Measurements from ENCODE around the gene RALGPS1.

The RALGPS1 gene

GRCh38 chr9:126880947-126881332 lies 33.6 kb upstream of the RALGPS1 start:
- CTCF ChIA-PET = no interaction called here
- Histone ChIP-seq H3K36me3 (ENCODE audit: control insufficient read depth in 2 of 2, insufficient read depth in 1 of 2, low read length in 2 of 2) (peaks cover 0 to 44% of the 10 kb centered on the region in 2 experiments; a peak in 2 of 3 replicates), H3K4me1 (ENCODE audit: control insufficient read depth, insufficient read depth, low read length) (peaks cover 4% of the 10 kb centered on the region), H3K27ac (ENCODE audit: extremely low read depth, low read depth, low read length) (no peak overlapping the region), H3K9me3 (ENCODE audit: control insufficient read depth, insufficient read depth, low read depth, low read length) (no peaks in the 10 kb centered on the region), H3K4me3 (ENCODE audit: low read depth, low read length) (no peak overlapping the region)
- POLR2A ChIA-PET = no interaction called here
- TF ChIP-seq ZNF664 (tag by site-specific recombination; IDR thresholded peaks at IDR 0.05) (no peak), ZNF560 (tag by site-specific recombination; IDR thresholded peaks at IDR 0.05; ENCODE audit: borderline replicate concordance) (no peak), ZNF747 (tag by site-specific recombination; IDR thresholded peaks at IDR 0.05) (no peak), ZNF785 (tag by site-specific recombination; IDR thresholded peaks at IDR 0.05) (no peak), ZNF701 (tag by site-specific recombination; IDR thresholded peaks at IDR 0.05) (no peak), ZNF658 (tag by site-specific recombination; IDR thresholded peaks at IDR 0.05) (no peak), ZNF621 (tag by site-specific recombination; IDR thresholded peaks at IDR 0.05) (no peak), HOXD13 (CRISPR knock-in tag; IDR thresholded peaks at IDR 0.05; ENCODE audit: borderline replicate concordance) (no peak), ZNF37A (tag by site-specific recombination; IDR thresholded peaks at IDR 0.05) (no peak), ZFP3 (tag by site-specific recombination; IDR thresholded peaks at IDR 0.05; ENCODE audit: low read depth) (no peak), MZF1 (tag by site-specific recombination; IDR thresholded peaks at IDR 0.05; ENCODE audit: borderline replicate concordance) (no peak), SP3 (tag by site-specific recombination; IDR thresholded peaks at IDR 0.05) (no peak), ZXDB (tag by site-specific recombination; IDR thresholded peaks at IDR 0.05) (no peak)
- TF ChIP-seq, protein P1, sequence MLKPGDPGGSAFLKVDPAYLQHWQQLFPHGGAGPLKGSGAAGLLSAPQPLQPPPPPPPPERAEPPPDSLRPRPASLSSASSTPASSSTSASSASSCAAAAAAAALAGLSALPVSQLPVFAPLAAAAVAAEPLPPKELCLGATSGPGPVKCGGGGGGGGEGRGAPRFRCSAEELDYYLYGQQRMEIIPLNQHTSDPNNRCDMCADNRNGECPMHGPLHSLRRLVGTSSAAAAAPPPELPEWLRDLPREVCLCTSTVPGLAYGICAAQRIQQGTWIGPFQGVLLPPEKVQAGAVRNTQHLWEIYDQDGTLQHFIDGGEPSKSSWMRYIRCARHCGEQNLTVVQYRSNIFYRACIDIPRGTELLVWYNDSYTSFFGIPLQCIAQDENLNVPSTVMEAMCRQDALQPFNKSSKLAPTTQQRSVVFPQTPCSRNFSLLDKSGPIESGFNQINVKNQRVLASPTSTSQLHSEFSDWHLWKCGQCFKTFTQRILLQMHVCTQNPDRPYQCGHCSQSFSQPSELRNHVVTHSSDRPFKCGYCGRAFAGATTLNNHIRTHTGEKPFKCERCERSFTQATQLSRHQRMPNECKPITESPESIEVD (tag by site-specific recombination; IDR thresholded peaks at IDR 0.05) = no peak
- TF ChIP-seq, protein P2, sequence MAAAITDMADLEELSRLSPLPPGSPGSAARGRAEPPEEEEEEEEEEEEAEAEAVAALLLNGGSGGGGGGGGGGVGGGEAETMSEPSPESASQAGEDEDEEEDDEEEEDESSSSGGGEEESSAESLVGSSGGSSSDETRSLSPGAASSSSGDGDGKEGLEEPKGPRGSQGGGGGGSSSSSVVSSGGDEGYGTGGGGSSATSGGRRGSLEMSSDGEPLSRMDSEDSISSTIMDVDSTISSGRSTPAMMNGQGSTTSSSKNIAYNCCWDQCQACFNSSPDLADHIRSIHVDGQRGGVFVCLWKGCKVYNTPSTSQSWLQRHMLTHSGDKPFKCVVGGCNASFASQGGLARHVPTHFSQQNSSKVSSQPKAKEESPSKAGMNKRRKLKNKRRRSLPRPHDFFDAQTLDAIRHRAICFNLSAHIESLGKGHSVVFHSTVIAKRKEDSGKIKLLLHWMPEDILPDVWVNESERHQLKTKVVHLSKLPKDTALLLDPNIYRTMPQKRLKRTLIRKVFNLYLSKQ (tag by site-specific recombination; IDR thresholded peaks at IDR 0.05; ENCODE audit: borderline replicate concordance) = no peak
- TF ChIP-seq, protein P3, sequence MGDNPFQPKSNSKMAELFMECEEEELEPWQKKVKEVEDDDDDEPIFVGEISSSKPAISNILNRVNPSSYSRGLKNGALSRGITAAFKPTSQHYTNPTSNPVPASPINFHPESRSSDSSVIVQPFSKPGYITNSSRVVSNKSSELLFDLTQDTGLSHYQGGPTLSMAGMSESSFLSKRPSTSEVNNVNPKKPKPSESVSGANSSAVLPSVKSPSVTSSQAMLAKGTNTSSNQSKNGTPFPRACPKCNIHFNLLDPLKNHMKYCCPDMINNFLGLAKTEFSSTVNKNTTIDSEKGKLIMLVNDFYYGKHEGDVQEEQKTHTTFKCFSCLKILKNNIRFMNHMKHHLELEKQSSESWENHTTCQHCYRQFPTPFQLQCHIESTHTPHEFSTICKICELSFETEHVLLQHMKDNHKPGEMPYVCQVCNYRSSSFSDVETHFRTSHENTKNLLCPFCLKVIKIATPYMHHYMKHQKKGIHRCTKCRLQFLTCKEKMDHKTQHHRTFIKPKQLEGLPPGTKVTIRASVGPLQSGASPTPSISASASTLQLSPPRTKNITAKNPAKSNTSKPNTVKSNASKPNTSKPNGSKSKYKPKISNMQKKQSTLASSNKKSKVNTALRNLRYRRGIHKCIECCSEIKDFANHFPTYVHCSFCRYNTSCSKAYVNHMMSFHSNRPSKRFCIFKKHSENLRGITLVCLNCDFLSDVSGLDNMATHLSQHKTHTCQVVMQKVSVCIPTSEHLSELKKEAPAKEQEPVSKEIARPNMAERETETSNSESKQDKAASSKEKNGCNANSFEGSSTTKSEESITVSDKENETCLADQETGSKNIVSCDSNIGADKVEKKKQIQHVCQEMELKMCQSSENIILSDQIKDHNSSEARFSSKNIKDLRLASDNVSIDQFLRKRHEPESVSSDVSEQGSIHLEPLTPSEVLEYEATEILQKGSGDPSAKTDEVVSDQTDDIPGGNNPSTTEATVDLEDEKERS (tag by site-specific recombination; IDR thresholded peaks at IDR 0.05) = no peak

DNA sequence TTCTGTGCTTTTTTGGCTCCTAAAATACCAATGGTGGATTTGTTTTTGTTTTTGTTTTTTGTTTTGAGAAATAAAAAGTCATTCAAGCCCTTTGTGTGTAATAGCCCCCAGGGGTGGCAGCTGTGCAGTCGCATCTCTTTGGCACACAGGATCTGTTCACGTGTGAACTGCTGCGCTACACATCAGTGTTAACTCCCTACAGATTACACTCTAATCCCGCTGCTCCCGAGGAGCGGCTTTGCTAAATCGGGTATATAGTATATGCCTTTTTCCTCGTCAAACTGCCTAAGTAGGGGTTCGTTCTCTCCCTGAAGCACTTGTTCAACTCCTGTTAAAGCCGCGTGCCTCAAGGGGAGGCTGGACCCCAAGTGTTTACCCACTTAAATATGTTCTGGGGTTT lies 31.8 kb upstream of the RALGPS1 start:
- CTCF ChIA-PET = no interaction called here
- no peak for TF ChIP-seq ZNF707 (tag by site-specific recombination; IDR thresholded peaks at IDR 0.05)
- TF ChIP-seq, protein P4, sequence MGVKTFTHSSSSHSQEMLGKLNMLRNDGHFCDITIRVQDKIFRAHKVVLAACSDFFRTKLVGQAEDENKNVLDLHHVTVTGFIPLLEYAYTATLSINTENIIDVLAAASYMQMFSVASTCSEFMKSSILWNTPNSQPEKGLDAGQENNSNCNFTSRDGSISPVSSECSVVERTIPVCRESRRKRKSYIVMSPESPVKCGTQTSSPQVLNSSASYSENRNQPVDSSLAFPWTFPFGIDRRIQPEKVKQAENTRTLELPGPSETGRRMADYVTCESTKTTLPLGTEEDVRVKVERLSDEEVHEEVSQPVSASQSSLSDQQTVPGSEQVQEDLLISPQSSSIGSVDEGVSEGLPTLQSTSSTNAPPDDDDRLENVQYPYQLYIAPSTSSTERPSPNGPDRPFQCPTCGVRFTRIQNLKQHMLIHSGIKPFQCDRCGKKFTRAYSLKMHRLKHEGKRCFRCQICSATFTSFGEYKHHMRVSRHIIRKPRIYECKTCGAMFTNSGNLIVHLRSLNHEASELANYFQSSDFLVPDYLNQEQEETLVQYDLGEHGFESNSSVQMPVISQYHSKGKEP (tag by site-specific recombination; IDR thresholded peaks at IDR 0.05) = no peak
- TF ChIP-seq KLF9 (tag by site-specific recombination; IDR thresholded peaks at IDR 0.05; ENCODE audit: low read depth) = no peak
- no peak for TF ChIP-seq ZNF324 (tag by site-specific recombination; IDR thresholded peaks at IDR 0.05)
- TF ChIP-seq ZNF529 (tag by site-specific recombination; IDR thresholded peaks at IDR 0.05; ENCODE audit: insufficient replicate concordance) = no peak
- no peak for TF ChIP-seq ZNF114 (tag by site-specific recombination; IDR thresholded peaks at IDR 0.05)
- TF ChIP-seq ZNF184 (tag by site-specific recombination; IDR thresholded peaks at IDR 0.05) = no peak
- no peak for TF ChIP-seq ZNF274 (IDR thresholded peaks at IDR 0.05; ENCODE audit: low read length)
- TF ChIP-seq ZNF274 (tag by site-specific recombination; IDR thresholded peaks at IDR 0.05; ENCODE audit: borderline replicate concordance) = no peak
- TF ChIP-seq, protein P2 (tag by site-specific recombination; IDR thresholded peaks at IDR 0.05; ENCODE audit: borderline replicate concordance) = no peak
- no peak for TF ChIP-seq SP7 (tag by site-specific recombination; IDR thresholded peaks at IDR 0.05)
- no peak for TF ChIP-seq ZNF585B (tag by site-specific recombination; IDR thresholded peaks at IDR 0.05)

More for the DNA sequence above, 31.8 kb upstream of the RALGPS1 start:
- POLR2A ChIA-PET = no interaction called here
- H3K36me3 ChIP-seq (ENCODE audit: control insufficient read depth in 2 of 2, insufficient read depth in 1 of 2, low read length in 2 of 2) = peaks cover 0 to 44% of the 10 kb centered on the region in 2 experiments; a peak in 2 of 3 replicates
- no peak overlapping the region for H3K27ac ChIP-seq (ENCODE audit: extremely low read depth, low read depth, low read length)
- H3K9me3 ChIP-seq (ENCODE audit: control insufficient read depth, insufficient read depth, low read depth, low read length) = no peaks in the 10 kb centered on the region
- H3K4me3 ChIP-seq (ENCODE audit: low read depth, low read length) = no peak overlapping the region
- H3K4me1 ChIP-seq (ENCODE audit: control insufficient read depth, insufficient read depth, low read length) = no peaks in the 10 kb centered on the region
